H1 (cell line): ENCODE measurements around the gene NXN. TPM values are rescaled to one million over a fixed set of nuclear protein-coding genes. Genes with fewer than 3 reads are reported as not detected.
A peak's percentile ranks its signal among the peaks of the same experiment; 100 is the strongest.

Experiments used
- BRCA1 ChIP-seq: IDR thresholded peaks from 2 replicates; pipeline ENCODE4 v1.6.1; 2012; ENCODE audit warnings: low read depth, low read length, improper control_type of control experiment
- CBX8 ChIP-seq: fragments of 300-800, 300-1000 bp; sonication (generic); IDR thresholded peaks from 2 replicates; pipeline ENCODE4 v1.7.1; 2016; ENCODE audit warnings: low read depth, low read length, borderline replicate concordance
- KDM4A ChIP-seq: IDR thresholded peaks from one replicate; pipeline ENCODE4 v1.7.1; 2012; ENCODE audit warnings: low read depth, mild to moderate bottlenecking, moderate library complexity, low read length, inconsistent platforms; ENCODE audit not compliant: severe bottlenecking
- SAP30 ChIP-seq: fragments of 300-600 bp; sonication (generic); IDR thresholded peaks from 2 replicates; pipeline ENCODE4 v1.7.1; 2012; ENCODE audit warnings: low read length, moderate library complexity, mild to moderate bottlenecking, inconsistent platforms; ENCODE audit not compliant: insufficient read depth, insufficient replicate concordance
- SIN3A ChIP-seq, 2 experiments: IDR thresholded peaks in 1 of 2; conservative IDR thresholded peaks in 1 of 2; 2 replicates each; pipeline ENCODE4 v1.6.1; 2011 to 2012; ENCODE audit warnings: low read length in 2 of 2, improper control_type of control experiment in 1 of 2, low read depth in 1 of 2, mild to moderate bottlenecking in 1 of 2
- SRF ChIP-seq: IDR thresholded peaks from 2 replicates; pipeline ENCODE4 v1.6.1; 2011; ENCODE audit warnings: mild to moderate bottlenecking, low read depth, low read length, moderate library complexity
- SUZ12 ChIP-seq: fragments of 200-600 bp; sonication (generic); IDR thresholded peaks from 2 replicates; pipeline ENCODE4 v1.6.1; 2012; ENCODE audit warnings: mild to moderate bottlenecking, inconsistent platforms, low read length, moderate library complexity, mixed read lengths
- TAF7 ChIP-seq: optimal IDR thresholded peaks from 2 replicates; pipeline ENCODE3; 2011; ENCODE audit warnings: low read depth, mild to moderate bottlenecking, inconsistent platforms, low read length, moderate library complexity, borderline replicate concordance
- TCF12 ChIP-seq: IDR thresholded peaks from 2 replicates; pipeline ENCODE4 v1.6.1; 2011; ENCODE audit warnings: low read depth, mild to moderate bottlenecking, low read length
- TEAD4 ChIP-seq: IDR thresholded peaks from 2 replicates; pipeline ENCODE4 v1.6.1; 2012; ENCODE audit warnings: low read depth, low read length, inconsistent platforms, mixed read lengths
- polyA plus RNA-seq, 7 experiments: library from polyadenylated mRNA; depleted of rRNA in 3 of 7; stranded (reverse) in 5 of 7; unstranded in 2 of 7; fragments of >200 nt in 5 of 7; fragments of 200-250 nt in 2 of 7; gene quantifications; 1 replicate in 5 of 7; 2 replicates in 1 of 7; 4 replicates in 1 of 7; pipeline versions ENCODE4 v1.2.1 to v1.2.3, GENCODE V29; 2011 to 2013; ENCODE audit warnings: missing spikeins in 2 of 7, mixed read lengths in 2 of 7
- total RNA-seq: library from RNA; stranded (reverse); fragmentation: NEBNext Ultra II Directional; extraction: Animal tissue kit (Norgen Biotek cat#: 25700); gene quantifications from 2 replicates; pipeline ENCODE4 v1.2.1, GENCODE V29; 2021
- TF ChIP-seq, protein P1 (sequence below): IDR thresholded peaks from 2 replicates; pipeline ENCODE4 v1.6.1; 2012; ENCODE audit warnings: inconsistent platforms
- TF ChIP-seq, protein P2 (sequence below): IDR thresholded peaks from 2 replicates; pipeline ENCODE4 v1.6.1; 2012; ENCODE audit warnings: low read length, inconsistent platforms

Gene NXN
- total and polyA plus RNA-seq, 2 of the 8 experiments (the other 6 are each of a cell fraction or from before 2014, with no cell fraction given), result 94.1 to 107 TPM

DNA sequence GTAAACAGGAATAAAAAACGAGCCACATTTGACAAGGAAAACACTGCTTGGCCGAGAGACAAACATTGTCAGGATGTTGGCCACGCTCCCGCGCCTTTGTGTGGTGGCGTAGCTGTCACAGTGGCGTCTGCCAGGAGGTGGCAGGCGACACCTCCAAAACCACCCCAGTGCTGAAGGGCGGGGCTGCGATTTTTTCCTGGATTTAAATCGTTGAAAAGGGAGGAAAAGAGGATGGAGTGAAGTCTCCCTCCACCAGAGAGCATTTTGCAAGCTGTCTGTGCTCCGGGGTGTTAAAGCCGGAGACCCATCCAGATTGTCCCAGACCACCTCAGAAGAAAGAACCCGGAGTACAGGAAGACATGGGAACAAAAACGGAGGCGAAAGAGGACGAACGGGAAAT lies 184.7 kb downstream of the NXN start (continued):
- TF ChIP-seq SIN3A (conservative IDR thresholded peaks at IDR 0.05 in 1 of 2, IDR thresholded peaks at IDR 0.05 in 1 of 2; ENCODE audit: low read depth in 1 of 2, low read length in 2 of 2), result peak in 1 of 2 experiments; percentile 79; a peak in 1 of 4 replicates
- no peak for TF ChIP-seq TCF12
- TF ChIP-seq, protein P1, sequence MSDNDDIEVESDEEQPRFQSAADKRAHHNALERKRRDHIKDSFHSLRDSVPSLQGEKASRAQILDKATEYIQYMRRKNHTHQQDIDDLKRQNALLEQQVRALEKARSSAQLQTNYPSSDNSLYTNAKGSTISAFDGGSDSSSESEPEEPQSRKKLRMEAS, result no peak
- TF ChIP-seq SAP30, result no peak
- no peak for TF ChIP-seq SUZ12
- no peak for TF ChIP-seq BRCA1
- TF ChIP-seq KDM4A, result no peak
- TF ChIP-seq SRF, result no peak
- no peak for TF ChIP-seq TAF7
- TF ChIP-seq, protein P2, sequence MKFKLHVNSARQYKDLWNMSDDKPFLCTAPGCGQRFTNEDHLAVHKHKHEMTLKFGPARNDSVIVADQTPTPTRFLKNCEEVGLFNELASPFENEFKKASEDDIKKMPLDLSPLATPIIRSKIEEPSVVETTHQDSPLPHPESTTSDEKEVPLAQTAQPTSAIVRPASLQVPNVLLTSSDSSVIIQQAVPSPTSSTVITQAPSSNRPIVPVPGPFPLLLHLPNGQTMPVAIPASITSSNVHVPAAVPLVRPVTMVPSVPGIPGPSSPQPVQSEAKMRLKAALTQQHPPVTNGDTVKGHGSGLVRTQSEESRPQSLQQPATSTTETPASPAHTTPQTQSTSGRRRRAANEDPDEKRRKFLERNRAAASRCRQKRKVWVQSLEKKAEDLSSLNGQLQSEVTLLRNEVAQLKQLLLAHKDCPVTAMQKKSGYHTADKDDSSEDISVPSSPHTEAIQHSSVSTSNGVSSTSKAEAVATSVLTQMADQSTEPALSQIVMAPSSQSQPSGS, result 0 out of 2 replicates have a peak, but pooled peaks have one; percentile 69
- TF ChIP-seq TEAD4, result no peak
- TF ChIP-seq CBX8, result no peak
